ENCODE data around the gene RNF214.
A peak's percentile ranks its signal among the peaks of the same experiment; 100 is the strongest.

DNA sequence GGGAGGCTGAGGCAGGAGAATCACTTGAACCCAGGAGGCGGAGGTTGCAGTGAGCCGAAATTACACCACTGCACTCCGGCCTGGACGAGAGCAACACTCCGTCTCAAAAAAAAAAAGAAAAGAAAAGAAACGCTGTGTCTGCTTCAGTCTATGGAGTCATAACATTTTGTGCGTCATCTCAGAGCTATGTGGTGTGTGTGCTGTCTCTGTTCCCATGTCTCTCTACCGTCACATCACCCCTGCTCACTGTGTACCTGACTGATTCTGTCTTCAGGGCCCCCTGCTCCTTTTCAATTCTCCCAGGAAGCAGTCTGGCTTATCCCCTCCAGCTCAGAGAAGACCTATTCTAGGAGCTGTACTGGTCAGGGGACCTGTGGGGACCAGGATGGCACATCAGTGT lies 65.7 kb downstream of the RNF214 start:
- TF ChIP-seq CTCF (IDR thresholded peaks at IDR 0.05) (no peak), POLR2A (IDR thresholded peaks at IDR 0.05) (peak in 1 of 3 donors; percentile 46)

All from body of pancreas (tissue), 4 donors.